Right lobe of liver (tissue), 6 donors: ENCODE data around the gene TRAF3. TPM values are rescaled to one million over a fixed set of nuclear protein-coding genes. Genes with fewer than 3 reads are reported as not detected.

Experiments
- ATAC-seq, 4 donors: fragments of 200-7000 bp; cut with Tn5 transposase; one replicate each; pipeline ENCODE4 v1.9.1; 2020; ENCODE audit warnings: mild to moderate bottlenecking in 4 of 4, moderate library complexity in 4 of 4
- DNase-seq, 3 donors: peaks; one replicate each; pipeline ENCODE4 v3.0.0-alpha.2; 2020
- H3K27ac ChIP-seq, 3 donors: fragments of 200-600 bp; one replicate each; pipeline ENCODE4 v1.8.0; 2022
- H3K27me3 ChIP-seq, 2 donors: fragments of 200-600 bp; one replicate each; pipeline ENCODE4 v1.8.0; 2022
- H3K36me3 ChIP-seq, 4 donors: fragments of 200-600 bp; sonication (generic) in 1 of 4; one replicate each; pipeline versions ENCODE4 v1.5.1 to v1.8.0; 2017 to 2022; ENCODE audit warnings: control low read depth in 1 of 4
- H3K4me1 ChIP-seq, 4 donors: fragments of 200-600 bp; sonication (generic) in 1 of 4; one replicate each; pipeline versions ENCODE4 v1.5.1 to v1.8.0; 2017 to 2022; ENCODE audit warnings: control low read depth in 1 of 4
- H3K4me3 ChIP-seq, 3 donors: fragments of 200-600 bp; one replicate each; pipeline ENCODE4 v1.8.0; 2022
- H3K9me3 ChIP-seq, 4 donors: fragments of 200-600 bp; sonication (generic) in 1 of 4; one replicate each; pipeline versions ENCODE4 v1.5.1 to v1.8.0; 2017 to 2022; ENCODE audit warnings: control low read depth in 1 of 4
- POLR2A ChIP-seq: fragments of 450-650 bp; IDR thresholded peaks from one replicate; pipeline ENCODE4 v1.6.1; 2017; ENCODE audit warnings: antibody characterized with exemption, mild to moderate bottlenecking
- WGBS: methylation state at CpG from one replicate; pipeline ENCODE4 v1.1.6; 2018; ENCODE audit warnings: low coverage, low lambda C conversion rate; ENCODE audit not compliant: insufficient coverage; ENCODE audit errors: missing lambda C conversion rate; 5-methylcytosine and 5-hydroxymethylcytosine counted together
- intact Hi-C, 2 donors: fragments of 100-400 bp; cut with DNase I; formaldehyde crosslinking; loops; one replicate each; pipeline versions ENCODE4 v1.11.2 to v1.14.1; 2022
- total RNA-seq, 6 experiments: library from RNA; depleted of rRNA in 2 of 6; stranded (reverse); fragments of >200 nt in 2 of 6; fragmentation: NEBNext Ultra II Directional in 3 of 6; extraction: Animal tissue kit (Norgen Biotek cat#: 25700) in 3 of 6; gene quantifications; one replicate each; pipeline versions ENCODE4 v1.1.0 to v1.2.4, GENCODE V29; 2016 to 2023
- TF ChIP-seq, protein P1 (sequence below), 4 donors: fragments of 200-600 bp in 3 of 4; fragments of 450-650 bp in 1 of 4; IDR thresholded peaks; one replicate each; pipeline versions ENCODE4 v1.5.1 to v1.8.0; 2016 to 2022; ENCODE audit warnings: antibody characterized with exemption in 4 of 4, mild to moderate bottlenecking in 2 of 4
- donor health status: DM: no; HTN: yes; CAD: no.
- donor health status: DM: no; HTN: no; CAD: no.
- donor health status: DM: no; HTN: no; CAD: no.
- donor health status: DM: no; HTN: yes; CAD: no.
- donor health status: DM: no; HTN: yes; CAD: no.

The TRAF3 gene
- total RNA-seq, 6 experiments from 2014 or later = 5.6 to 10.5 (median 8.3) TPM

DNA sequence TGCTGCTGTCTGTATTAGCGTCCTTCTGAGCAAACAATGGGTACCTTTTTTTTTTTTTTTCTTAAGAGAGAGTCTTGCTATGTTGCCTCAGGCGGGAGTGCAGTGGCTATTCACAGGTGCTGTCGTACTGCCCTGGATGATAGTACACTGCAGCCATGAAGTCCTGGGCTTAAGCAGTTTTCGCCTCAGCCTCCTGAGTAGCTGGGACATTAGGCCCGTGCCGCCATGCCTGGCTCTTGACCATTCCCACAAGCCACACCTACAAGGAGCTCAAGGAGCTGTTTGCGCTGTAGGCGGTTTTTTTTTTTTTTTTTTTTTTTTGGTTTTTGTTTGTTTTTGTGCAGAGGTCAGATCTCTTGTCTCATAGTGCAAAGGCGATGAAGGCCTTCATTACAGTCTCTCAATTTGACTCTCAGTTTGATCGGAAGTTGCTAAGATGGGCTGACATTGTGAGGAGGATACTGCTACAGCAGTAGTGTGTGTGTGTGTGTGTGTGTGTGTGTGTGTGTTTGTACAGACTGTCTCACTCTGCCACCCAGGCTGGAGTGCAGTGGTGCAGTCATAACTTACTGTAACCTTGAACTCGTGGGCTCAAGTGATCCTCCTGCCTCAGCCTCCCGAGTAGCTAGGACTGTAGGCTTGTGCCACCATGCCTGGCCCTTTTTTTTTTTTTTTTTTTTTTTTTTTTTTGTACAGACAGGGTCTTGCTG, 34.2 kb downstream of the TRAF3 start:
- intact Hi-C loops = no loop called here
- H3K27ac ChIP-seq = no peak overlapping the region
- no peak overlapping the region for H3K4me3 ChIP-seq
- H3K4me1 ChIP-seq = no peaks in the 10 kb centered on the region
- H3K36me3 ChIP-seq = no peaks in the 10 kb centered on the region
- ATAC-seq (peak in 1 of 4 donors; percentile 37), DNase-seq (no peak)
- H3K27me3 ChIP-seq = no peaks in the 10 kb centered on the region
- no peak for TF ChIP-seq POLR2A
- TF ChIP-seq, protein P1, sequence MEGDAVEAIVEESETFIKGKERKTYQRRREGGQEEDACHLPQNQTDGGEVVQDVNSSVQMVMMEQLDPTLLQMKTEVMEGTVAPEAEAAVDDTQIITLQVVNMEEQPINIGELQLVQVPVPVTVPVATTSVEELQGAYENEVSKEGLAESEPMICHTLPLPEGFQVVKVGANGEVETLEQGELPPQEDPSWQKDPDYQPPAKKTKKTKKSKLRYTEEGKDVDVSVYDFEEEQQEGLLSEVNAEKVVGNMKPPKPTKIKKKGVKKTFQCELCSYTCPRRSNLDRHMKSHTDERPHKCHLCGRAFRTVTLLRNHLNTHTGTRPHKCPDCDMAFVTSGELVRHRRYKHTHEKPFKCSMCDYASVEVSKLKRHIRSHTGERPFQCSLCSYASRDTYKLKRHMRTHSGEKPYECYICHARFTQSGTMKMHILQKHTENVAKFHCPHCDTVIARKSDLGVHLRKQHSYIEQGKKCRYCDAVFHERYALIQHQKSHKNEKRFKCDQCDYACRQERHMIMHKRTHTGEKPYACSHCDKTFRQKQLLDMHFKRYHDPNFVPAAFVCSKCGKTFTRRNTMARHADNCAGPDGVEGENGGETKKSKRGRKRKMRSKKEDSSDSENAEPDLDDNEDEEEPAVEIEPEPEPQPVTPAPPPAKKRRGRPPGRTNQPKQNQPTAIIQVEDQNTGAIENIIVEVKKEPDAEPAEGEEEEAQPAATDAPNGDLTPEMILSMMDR (IDR thresholded peaks at IDR 0.05) = no peak
- H3K9me3 ChIP-seq = no peaks in the 10 kb centered on the region
- 68% methylated on average over 10 of the region's 12 CpGs for WGBS

DNA sequence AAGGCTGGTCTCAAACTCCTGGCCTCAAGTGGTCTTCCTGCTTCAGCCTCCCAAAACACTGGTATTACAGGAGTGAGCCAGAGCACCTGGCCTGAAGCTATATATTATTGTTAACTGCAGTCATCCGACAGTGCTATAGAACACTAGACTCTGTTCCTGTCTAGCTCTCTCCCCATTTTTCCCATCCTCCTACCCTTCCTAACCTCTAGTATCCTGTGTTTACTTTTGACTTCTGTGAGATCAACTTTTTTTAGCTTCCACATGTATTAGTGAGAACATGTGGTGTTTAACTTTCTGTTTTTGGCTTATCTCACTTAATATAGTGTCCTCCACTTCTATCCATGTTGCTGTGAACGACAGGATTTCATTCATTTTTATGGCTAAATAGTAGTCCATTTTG, 34.7 kb downstream of the TRAF3 start:
- Histone ChIP-seq H3K27me3 (no peaks in the 10 kb centered on the region), H3K36me3 (no peaks in the 10 kb centered on the region), H3K4me1 (peaks cover 0 to 3% (median 0%) of the 10 kb centered on the region in 4 donors), H3K27ac (no peak overlapping the region), H3K9me3 (no peaks in the 10 kb centered on the region), H3K4me3 (no peak overlapping the region)
- intact Hi-C loops = no loop called here
- ATAC-seq (no peak), DNase-seq (no peak)
- WGBS = 85% methylated on average over 1 of the region's 2 CpGs
- TF ChIP-seq, protein P1 (IDR thresholded peaks at IDR 0.05) = no peak
- TF ChIP-seq POLR2A = no peak

DNA sequence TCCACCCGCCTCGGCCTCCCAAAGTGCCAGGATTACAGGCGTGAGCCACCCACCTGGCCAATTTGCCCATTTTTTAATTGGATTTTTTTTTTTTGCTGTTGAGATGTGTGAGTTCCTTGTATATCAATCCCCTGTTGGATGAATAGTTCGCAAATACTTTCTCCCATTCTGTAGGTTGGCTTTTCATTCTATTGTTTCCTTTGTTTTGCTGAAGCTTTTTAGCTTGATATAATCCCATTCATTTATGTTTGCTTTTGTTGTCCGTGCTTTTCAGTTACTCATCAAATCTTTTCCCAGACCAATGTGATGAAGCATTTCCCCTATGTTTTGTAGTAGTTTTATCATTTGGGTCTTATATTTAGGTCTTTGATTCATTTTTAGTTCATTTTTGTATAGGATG, 36.4 kb downstream of the TRAF3 start:
- no peak for ATAC-seq

DNA sequence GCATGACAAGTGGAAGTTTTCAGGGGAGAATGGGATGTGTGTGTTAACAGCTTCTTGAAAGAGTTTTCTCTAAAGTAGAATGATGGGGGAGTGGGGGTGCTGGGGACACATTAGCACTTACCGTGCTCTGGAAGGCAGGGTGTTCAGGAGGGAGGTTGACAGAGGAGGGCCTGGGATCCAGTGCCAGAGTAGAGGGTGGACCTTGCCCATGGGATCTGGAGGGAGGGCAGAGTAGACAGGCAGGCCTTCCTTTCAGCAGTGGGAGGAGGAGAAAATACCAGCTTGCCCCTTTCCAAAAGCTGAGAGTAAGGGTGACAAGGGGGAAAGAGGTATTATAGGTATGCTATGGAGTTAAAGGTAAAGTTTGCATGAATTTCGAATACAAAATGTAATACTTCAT, 40.1 kb downstream of the TRAF3 start:
- WGBS = 40% methylated on average over 2 of the region's 2 CpGs
- no peak for TF ChIP-seq POLR2A
- TF ChIP-seq, protein P1 (IDR thresholded peaks at IDR 0.05) = no peak

More for the DNA sequence above, 36.4 kb downstream of the TRAF3 start:
- intact Hi-C loops = no loop called here
- Histone ChIP-seq H3K9me3 (no peaks in the 10 kb centered on the region), H3K27me3 (no peaks in the 10 kb centered on the region), H3K36me3 (no peaks in the 10 kb centered on the region), H3K4me3 (no peak overlapping the region), H3K27ac (no peak overlapping the region), H3K4me1 (peaks cover 0 to 20% (median 5%) of the 10 kb centered on the region in 4 donors)
- TF ChIP-seq POLR2A = no peak
- TF ChIP-seq, protein P1 (IDR thresholded peaks at IDR 0.05) = no peak
- no peak for DNase-seq
- WGBS = 74% methylated on average over 4 of the region's 5 CpGs

More for the DNA sequence above, 40.1 kb downstream of the TRAF3 start:
- DNase-seq = peak in 1 of 3 donors; percentile 68
- H3K9me3 ChIP-seq = no peaks in the 10 kb centered on the region
- intact Hi-C loops = no loop called here
- no peaks in the 10 kb centered on the region for H3K36me3 ChIP-seq
- H3K27me3 ChIP-seq = no peaks in the 10 kb centered on the region
- peak overlapping the region in 2 of 3 donors; percentile 33 to 52 for H3K27ac ChIP-seq
- ATAC-seq = peak; percentile 57 to 83 (median 80)
- peaks cover 0 to 26% (median 6%) of the 10 kb centered on the region in 4 donors for H3K4me1 ChIP-seq
- H3K4me3 ChIP-seq = no peak overlapping the region
